Aorta (tissue), 5 donors: ENCODE results near the gene THNSL1. TPM values are rescaled to one million over a fixed set of nuclear protein-coding genes. Genes with fewer than 3 reads are reported as not detected.

Experiments
- ATAC-seq: fragments of 200-7000 bp; cut with Tn5 transposase; one replicate; pipeline ENCODE4 v1.9.1; 2022; ENCODE audit warnings: moderate library complexity; ENCODE audit not compliant: low FRiP score
- DNase-seq, 2 donors: peaks; one replicate each; pipeline ENCODE4 v3.0.0-alpha.2; 2020
- H3K27ac ChIP-seq, 2 donors: one replicate each; pipeline ENCODE4 v1.5.1; 2013; ENCODE audit warnings: low read length in 2 of 2, mild to moderate bottlenecking in 2 of 2, moderate library complexity in 2 of 2, control low read depth in 1 of 2, inconsistent platforms in 1 of 2, low read depth in 1 of 2
- H3K27me3 ChIP-seq, 2 donors: one replicate each; pipeline ENCODE4 v1.6.1; 2013; ENCODE audit warnings: control low read depth in 1 of 2, low read length in 1 of 2, mild to moderate bottlenecking in 1 of 2, moderate library complexity in 1 of 2; ENCODE audit not compliant: insufficient read depth in 2 of 2, control insufficient read depth in 1 of 2
- H3K36me3 ChIP-seq, 2 donors: one replicate each; pipeline ENCODE4 v1.6.1; 2013; ENCODE audit warnings: control low read depth in 1 of 2, low read length in 1 of 2, mild to moderate bottlenecking in 1 of 2; ENCODE audit not compliant: insufficient read depth in 2 of 2, control insufficient read depth in 1 of 2
- H3K4me1 ChIP-seq, 2 donors: one replicate each; pipeline ENCODE4 v1.6.1; 2013; ENCODE audit warnings: low read length in 2 of 2, control low read depth in 1 of 2, mild to moderate bottlenecking in 1 of 2, moderate library complexity in 1 of 2; ENCODE audit not compliant: insufficient read depth in 2 of 2, control insufficient read depth in 1 of 2
- H3K4me3 ChIP-seq, 2 donors: one replicate each; pipeline ENCODE4 v1.5.1; 2013; ENCODE audit warnings: low read length in 2 of 2, control low read depth in 1 of 2, mild to moderate bottlenecking in 1 of 2
- H3K9me3 ChIP-seq: one replicate; pipeline ENCODE4 v1.6.1; 2013; ENCODE audit warnings: mild to moderate bottlenecking, low read length; ENCODE audit not compliant: control insufficient read depth
- WGBS, 2 donors: extraction: QIAGEN DNeasy Blood & Tissue Kit; methylation state at CpG; one replicate each; pipeline ENCODE4 v1.1.7; 2013; 5-methylcytosine and 5-hydroxymethylcytosine counted together
- intact Hi-C, 2 donors: fragments of 100-400 bp; cut with DNase I; formaldehyde crosslinking; loops; one replicate each; pipeline versions ENCODE4 v1.14.2 to v1.15.0; 2022
- polyA plus RNA-seq, 2 donors: library from polyadenylated mRNA; stranded (reverse); fragments of 200-250 nt; gene quantifications; one replicate each; pipeline ENCODE4 v1.2.3, GENCODE V29; 2013
- total RNA-seq, 2 donors: library from RNA; stranded (reverse); fragmentation: NEBNext Ultra II Directional; extraction: Animal tissue kit (Norgen Biotek cat#: 25700); gene quantifications; one replicate each; pipeline ENCODE4 v1.2.1, GENCODE V29; 2021
- donor health status: healthy with polysubstance abuse.
- donor health status: Bipolar disorder and iron deficiency.
- donor health status: DM: no; HTN: no; CAD: no.
- donor health status: DM: no; HTN: no; CAD: no.
- donor health status: DM: yes; HTN: yes; CAD: no.

Gene THNSL1
- total and polyA plus RNA-seq, 4 donors, result 1.2 to 2.1 (median 1.8) TPM

DNA sequence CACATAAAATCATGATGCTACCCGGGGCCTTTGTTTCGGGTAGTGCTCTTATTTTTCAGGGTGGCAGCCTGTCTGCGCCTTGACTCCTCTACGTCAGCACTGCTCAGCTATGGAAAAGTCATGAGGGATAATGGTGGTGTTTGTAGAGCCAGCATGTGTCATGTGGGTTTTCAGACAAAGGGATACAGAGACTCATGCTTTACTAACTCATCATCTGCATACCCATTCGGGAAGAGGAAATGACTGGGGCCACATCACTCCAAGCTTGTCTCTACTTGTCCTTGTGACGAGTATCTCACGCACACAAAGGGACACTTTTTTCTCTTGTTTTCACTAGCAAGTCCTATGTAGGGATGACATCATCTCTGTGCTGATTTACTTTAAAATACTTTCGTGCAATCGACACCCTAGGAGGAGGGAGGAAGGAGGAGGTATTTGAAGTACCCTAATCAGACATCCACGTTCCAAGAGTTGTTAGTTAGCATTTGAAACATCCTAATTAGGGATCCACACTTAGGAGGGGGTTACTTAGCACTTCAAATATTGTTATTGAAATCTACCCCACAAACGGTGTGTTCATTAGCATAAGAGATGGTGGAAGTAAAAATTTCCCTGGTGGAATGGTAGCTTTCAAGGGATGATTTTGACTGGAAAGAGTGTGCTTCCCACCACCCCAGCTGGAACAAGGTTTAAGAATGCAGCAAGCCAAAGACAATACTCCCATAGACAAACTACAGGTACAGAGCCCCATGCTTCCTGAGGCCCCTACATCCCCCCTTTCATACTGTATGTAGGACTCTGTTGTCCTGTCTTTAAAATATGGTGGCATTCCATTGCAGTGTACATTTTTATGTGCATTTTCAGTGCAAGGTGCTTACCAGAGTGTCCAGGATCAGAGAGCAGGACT, 52.0 kb downstream of the THNSL1 start:
- Histone ChIP-seq H3K4me1 (peaks cover 0 to 1% of the 10 kb centered on the region in 2 donors), H3K36me3 (no peaks in the 10 kb centered on the region), H3K4me3 (no peak overlapping the region), H3K9me3 (no peaks in the 10 kb centered on the region), H3K27me3 (no peaks in the 10 kb centered on the region), H3K27ac (no peak overlapping the region)
- DNase-seq (no peak), ATAC-seq (no peak)
- WGBS, 2 donors, result 63 to 69% methylated on average over 11 of the region's 11 CpGs
- intact Hi-C loops, result loop anchor here in 1 of 2 donors (10.0 kb wide), 1 partner anchor 344 kb away; the partner anchor contains the start of gene ARHGAP21

- no peaks in the 10 kb centered on the region for H3K9me3 ChIP-seq
- no peak overlapping the region for H3K27ac ChIP-seq
- ATAC-seq (no peak), DNase-seq (no peak)
- no peak overlapping the region for H3K4me3 ChIP-seq
- H3K27me3 ChIP-seq, result no peaks in the 10 kb centered on the region
- H3K4me1 ChIP-seq, result peaks cover 0 to 1% of the 10 kb centered on the region in 2 donors
- intact Hi-C loops, result no loop called here
- WGBS, 2 donors, result 95 to 100% methylated on average over 1 of the region's 1 CpG
- no peaks in the 10 kb centered on the region for H3K36me3 ChIP-seq
These were observed 54.8 kb downstream of the THNSL1 start for GRCh38 chr10:25071227-25071626.

DNA sequence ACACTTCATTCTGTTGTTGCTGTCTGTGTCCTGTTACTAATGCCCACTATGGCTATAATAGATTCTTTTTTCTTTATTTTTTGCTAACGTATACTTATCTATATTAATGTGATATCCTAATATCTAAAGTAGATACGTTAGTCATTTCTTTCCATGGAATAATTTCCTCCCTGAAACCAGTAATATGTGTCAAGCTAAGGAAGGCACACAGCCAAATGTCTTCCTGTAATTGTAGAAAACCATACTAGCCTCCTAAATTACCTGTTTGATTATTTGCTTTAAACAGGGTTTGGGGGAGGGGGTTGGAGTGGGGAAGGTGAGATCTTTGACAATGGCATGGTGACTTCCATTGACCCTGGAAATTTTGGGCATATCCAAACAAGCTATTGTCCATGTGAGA, 56.4 kb downstream of the THNSL1 start:
- H3K27me3 ChIP-seq, result no peaks in the 10 kb centered on the region
- H3K4me1 ChIP-seq, result peaks cover 0 to 1% of the 10 kb centered on the region in 2 donors
- no peak for DNase-seq
- no peak overlapping the region for H3K27ac ChIP-seq
- no peak overlapping the region for H3K4me3 ChIP-seq
- WGBS, 2 donors, result 84 to 86% methylated on average over 2 of the region's 2 CpGs
- no peaks in the 10 kb centered on the region for H3K36me3 ChIP-seq
- ATAC-seq, result no peak
- intact Hi-C loops, result no loop called here
- H3K9me3 ChIP-seq, result no peaks in the 10 kb centered on the region

DNA sequence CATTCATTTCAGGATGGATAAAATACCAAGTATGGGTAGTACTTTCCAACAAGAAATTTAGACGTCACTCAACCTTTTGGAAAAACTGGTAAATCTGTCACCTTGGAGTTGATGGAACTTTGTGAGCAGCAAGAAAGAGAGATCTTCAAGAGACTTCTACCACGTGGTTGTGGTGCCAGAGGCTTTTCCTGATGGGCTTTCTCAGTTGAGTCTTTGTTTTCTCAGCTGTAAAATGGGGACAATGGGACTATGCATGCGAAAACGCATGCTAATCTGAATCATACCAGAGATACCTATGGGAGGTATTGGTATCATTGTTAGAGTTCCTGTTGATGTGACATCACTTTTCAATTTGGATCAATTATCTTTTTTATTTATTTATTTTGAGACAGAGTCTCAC, 59.4 kb downstream of the THNSL1 start:
- H3K9me3 ChIP-seq, result no peaks in the 10 kb centered on the region
- 85 to 88% methylated on average over 4 of the region's 4 CpGs for WGBS, 2 donors
- H3K27ac ChIP-seq, result no peak overlapping the region
- no peaks in the 10 kb centered on the region for H3K36me3 ChIP-seq
- intact Hi-C loops, result no loop called here
- DNase-seq (no peak), ATAC-seq (no peak)
- peaks cover 0 to 7% of the 10 kb centered on the region in 2 donors for H3K4me1 ChIP-seq
- H3K27me3 ChIP-seq, result no peaks in the 10 kb centered on the region
- no peak overlapping the region for H3K4me3 ChIP-seq

Other genes with a start within 250 kb of the THNSL1 start
- 1 to 10 TPM; 3.1 to 9.2 TPM for gene PRTFDC1, start 64.0 kb upstream of the THNSL1 start, total RNA-seq
- 10 to 100 TPM; 14.4 to 15.7 TPM for gene PRTFDC1, start 64.0 kb upstream of the THNSL1 start, polyA plus RNA-seq
- under 1 TPM in 1 of 2 donors, not detected in 1; 0.36 TPM for gene ENKUR, start 454 bp upstream of the THNSL1 start, total RNA-seq
- not detected for gene ENKUR, start 454 bp upstream of the THNSL1 start, polyA plus RNA-seq
- under 1 TPM in 1 of 2 donors, not detected in 1; 0.42 TPM for gene GPR158, start 158.4 kb downstream of the THNSL1 start, total RNA-seq
- not detected for gene GPR158, start 158.4 kb downstream of the THNSL1 start, polyA plus RNA-seq